AG09319 (cell line): Measurements from ENCODE around the gene PODXL.
A peak's percentile ranks its signal among the peaks of the same experiment; 100 is the strongest.

Source experiments
- DNase-seq: peaks from one replicate; pipeline ENCODE4 v3.0.0-alpha.2; 2010; ENCODE audit warnings: low read depth; ENCODE audit errors: extremely low read depth
- CTCF ChIP-seq: IDR thresholded peaks from 2 replicates; pipeline ENCODE4 v1.5.1; 2011; ENCODE audit warnings: low read depth, mild to moderate bottlenecking, inconsistent platforms, low read length, moderate library complexity

The PODXL gene

GRCh38 chr7:131489196-131489595 lies 67.2 kb downstream of the PODXL start:
- no peak for DNase-seq
- TF ChIP-seq CTCF = no peak

DNA sequence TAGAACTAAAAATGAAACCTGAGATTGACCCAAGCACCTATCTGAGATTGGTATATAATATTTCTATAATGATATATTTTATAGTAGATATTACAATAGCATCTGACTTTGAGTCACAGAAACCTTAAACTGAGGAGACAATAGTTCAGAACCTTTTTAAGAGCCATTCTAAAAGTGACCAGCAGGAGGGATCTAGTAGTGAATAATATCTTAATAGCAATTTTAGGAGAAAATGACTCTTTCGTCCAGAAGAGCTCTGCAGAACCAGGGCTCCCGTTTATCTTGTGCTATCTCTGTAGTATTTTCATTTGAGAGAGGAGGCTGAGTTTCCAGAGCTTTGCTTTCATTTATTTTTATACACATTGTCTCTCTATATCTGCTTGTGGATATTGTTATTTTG lies 68.1 kb downstream of the PODXL start:
- TF ChIP-seq CTCF = peak; percentile 3; the same call in 1 of the 2 replicates
- no peak for DNase-seq

- DNase-seq = no peak
- TF ChIP-seq CTCF = no peak
Observed at GRCh38 chr7:131487217-131487616, 69.2 kb downstream of the PODXL start.

- no peak for TF ChIP-seq CTCF
- DNase-seq = no peak
Observed at GRCh38 chr7:131486346-131486745, 70.1 kb downstream of the PODXL start.

DNA sequence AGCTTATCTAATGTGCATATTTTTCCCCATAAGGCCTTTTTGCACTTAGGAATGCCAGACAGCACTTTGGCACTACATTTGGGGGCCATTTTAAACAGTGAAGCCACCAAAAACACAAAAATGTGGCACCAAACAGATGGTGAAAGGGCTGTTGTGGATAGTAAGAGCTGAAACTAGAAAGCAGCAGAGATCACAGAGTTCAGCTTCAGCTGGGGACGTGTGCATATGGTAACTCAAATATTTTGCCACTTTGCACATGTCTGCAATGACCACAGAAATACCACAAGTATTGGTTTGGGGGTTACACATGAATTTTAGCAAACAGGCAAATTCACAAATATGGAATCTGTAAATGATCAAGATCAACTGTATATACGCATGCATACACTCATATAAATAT lies 72.8 kb downstream of the PODXL start:
- TF ChIP-seq CTCF = no peak
- no peak for DNase-seq

DNA sequence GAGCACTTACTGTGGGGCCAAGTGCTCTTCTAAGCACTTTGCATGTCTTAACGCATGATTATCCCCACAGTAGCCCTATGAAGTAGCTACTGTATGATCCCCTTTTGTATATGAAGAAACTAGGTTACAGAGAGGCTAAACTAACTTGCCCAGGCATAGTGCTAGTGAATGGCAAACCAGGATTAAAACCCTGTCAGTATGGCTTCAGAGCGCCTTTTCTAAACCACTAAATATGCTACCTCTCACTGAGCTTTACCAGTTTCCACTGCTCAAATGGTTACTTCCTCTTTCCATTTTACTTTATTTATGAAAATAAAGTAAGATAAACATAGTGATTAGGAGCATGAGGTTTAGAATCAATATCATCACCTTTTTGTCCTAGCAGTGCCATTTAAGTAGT lies 73.6 kb downstream of the PODXL start:
- DNase-seq = no peak
- no peak for TF ChIP-seq CTCF

- no peak for DNase-seq
- no peak for TF ChIP-seq CTCF
Observed at GRCh38 chr7:131480384-131481315, 75.8 kb downstream of the PODXL start.
